ENCODE data around the gene F8.
A peak's percentile ranks its signal among the peaks of the same experiment; 100 is the strongest.
"Not testable (repeated sequence)": the region's sequence is repeated elsewhere in the genome, so short reads cannot be mapped to it uniquely, and the experiment has no call there.

F8 gene

DNA sequence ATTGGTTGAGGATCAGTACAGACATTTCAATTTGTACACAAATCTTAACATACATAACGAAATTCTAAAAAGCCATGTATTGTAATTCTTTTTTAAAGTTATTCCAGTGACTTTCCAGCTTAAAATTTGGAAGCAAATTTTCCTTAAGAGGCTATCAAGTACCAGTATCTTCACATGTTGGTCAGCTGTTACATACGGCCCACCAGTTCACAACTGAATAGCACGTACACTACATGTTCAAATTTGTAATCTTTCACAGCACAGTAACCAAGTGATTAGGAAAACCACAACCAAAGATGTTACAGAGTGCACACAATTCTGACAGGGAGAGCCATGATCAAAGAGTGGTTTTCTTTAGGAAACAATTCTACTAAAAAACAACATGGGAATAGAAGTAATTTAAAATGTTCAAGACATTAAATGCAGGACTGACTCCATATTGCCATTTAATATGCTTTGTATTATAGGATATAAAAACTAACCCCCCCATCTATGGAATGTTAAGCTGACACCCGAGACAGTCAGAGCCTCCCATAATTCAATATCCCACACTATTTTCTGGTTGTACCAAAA is 206.1 kb downstream of the F8 start:
- DNase-seq (ENCODE audit: low spot score): not testable (repeated sequence)

DNA sequence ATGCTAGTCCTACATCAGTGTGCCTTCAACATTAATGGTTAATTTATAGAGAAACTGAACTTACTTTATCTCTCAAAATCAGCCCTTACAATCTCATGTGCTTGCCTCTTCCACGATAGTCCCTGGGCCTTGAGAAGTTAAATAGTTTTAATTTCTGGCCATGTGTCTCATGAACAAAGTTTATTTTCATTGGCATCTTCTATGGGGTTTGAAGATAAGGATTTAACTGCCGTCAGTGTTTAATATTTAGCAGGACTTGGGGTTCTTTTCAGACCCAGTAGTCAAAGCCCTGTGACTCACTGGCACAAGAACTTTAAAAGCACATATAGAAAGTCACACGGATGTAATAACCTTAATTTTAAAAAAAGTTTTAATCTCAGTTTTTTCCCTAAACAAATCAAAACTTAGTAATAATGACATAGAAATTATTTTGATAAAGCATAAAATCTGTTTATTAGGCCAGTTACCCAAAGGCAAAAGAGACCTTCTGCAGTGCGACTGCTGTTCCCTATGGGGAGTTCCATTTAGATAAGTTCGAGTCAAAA is 207.2 kb downstream of the F8 start:
- DNase-seq (ENCODE audit: low spot score): no peak

DNA sequence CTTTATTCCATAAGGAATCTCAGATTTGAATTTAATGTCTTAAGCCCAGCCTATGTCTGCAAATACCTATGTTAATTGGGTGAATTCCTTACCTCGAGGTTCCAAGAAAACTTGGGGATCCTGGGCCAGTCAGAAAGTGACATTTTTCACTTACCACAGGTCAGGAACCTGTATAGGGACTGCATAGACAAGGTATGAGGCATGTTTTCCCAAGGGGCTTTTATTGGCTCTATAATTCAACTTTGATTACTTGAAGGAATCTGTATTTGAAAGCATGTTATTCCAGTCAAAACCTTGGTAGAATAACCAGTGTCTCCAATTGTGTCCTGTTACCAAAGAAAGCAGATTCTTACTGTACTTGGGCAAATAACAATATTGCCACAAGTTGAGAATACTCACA is 208.7 kb downstream of the F8 start:
- no peak for DNase-seq (ENCODE audit: low spot score)

DNA sequence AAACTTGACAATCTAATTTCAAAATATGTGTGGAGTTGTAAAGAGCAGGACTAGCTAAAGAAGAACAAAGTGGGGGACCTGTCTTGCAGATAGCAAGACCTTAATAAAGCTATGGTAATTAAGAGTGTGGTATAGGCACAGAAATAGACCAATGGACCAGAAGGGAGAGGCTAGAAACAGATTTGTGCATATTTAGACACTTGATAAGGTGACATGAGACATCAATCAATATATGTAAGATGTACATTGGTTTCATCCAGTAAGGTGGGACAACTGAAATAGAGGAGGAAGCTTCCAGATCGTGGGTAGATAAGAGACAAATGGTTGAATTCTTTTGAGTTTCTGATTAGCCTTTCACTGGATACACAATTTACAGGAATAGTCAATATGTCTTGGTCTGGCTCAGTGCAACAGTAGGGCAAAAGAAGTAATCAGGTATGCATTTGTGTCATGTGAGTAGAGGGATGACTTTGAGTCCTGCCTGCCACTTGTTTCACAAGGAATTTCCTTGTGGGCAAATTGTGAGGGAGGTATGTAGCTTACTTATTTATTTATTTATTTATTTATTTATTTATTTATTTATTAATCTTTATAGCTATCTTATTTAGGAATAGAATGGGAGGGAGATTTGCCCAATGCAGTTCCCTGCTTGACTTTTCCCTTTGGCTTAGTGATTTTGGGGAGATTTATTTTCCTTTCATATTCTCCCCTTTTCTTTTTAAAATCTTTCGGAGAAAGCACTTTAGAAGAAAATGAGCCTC is 210.0 kb downstream of the F8 start:
- no peak for DNase-seq (ENCODE audit: low spot score)

DNA sequence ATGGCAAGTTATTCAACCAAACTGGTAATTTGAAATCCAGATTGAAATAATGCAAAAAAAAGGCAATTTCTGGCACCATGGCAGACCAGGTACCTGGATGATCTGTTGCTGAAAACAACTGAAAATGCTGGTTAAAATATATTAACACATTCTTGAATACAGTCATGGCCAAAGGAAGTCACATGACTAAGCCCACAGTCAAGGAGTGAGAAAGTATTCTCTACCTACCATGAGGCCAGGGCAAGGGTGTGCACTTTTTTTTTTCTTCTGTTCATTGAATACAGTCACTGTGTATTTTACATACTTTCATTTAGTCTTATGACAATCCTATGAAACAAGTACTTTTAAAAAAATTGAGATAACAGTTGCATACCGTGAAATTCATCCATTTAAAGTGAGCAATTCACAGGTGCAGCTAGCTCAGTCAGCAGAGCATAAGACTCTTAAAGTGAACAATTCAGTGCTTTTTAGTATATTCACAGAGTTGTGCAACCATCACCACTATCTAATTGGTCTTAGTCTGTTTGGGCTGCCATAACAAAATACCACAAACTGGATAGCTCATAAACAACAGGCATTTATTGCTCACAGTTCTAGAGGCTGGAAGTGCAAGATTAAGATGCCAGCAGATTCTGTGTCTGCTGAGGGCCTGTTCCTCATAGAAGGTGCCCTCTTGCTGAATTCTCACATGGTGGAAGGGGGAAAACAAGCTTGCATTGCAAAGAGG is 212.4 kb downstream of the F8 start:
- DNase-seq (ENCODE audit: low spot score): no peak

DNA sequence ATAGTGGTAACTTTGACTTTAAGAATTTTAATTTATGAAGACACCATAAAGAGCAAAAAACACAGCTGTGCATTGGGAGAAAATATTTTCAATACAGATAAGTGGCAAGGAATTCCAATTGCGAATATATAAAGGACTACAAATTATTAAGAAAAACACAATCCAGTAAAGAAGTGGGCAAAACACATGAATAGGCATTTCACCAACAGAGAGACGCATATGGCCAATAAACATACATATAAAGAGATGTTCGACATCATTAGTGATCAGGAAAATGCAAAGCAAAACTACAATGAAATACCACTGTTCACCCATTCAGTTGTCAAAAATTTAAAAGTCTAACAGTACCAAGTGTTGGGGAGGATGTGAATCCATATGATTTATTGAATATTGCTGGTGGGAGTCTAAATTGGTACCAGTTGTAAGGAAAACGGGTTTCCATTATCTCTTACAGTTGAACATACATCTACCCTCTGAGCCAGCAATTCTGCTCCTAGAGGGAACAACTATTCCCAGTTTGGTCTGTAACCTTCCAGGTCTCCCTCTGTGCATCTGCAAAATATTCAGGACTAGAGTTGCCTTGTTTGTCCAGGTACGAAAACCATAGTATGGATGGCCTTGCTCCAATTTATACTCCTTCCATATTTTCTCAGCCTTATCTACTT is 215.6 kb downstream of the F8 start:
- no peak for DNase-seq (ENCODE audit: low spot score)

DNA sequence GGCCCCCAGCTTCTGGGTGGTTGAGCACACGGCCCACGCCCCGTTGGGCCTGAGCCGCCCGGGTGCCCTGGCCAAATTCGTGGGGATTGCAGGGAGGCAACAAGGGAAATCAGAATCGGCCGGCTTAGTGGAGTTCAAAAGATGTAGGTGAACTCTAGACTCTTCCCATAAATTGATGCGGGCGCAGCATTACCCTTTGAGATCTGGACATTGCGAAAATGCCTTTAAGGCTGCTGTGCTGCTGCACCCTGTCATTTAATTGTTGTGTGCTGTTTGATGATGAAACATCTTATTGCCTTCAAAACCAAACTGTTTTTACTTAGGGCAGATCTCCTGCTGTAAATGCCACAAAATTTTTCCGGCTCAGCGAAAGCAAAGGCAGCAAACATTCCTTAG is 216.8 kb downstream of the F8 start:
- DNase-seq (ENCODE audit: low spot score): no peak

DNA sequence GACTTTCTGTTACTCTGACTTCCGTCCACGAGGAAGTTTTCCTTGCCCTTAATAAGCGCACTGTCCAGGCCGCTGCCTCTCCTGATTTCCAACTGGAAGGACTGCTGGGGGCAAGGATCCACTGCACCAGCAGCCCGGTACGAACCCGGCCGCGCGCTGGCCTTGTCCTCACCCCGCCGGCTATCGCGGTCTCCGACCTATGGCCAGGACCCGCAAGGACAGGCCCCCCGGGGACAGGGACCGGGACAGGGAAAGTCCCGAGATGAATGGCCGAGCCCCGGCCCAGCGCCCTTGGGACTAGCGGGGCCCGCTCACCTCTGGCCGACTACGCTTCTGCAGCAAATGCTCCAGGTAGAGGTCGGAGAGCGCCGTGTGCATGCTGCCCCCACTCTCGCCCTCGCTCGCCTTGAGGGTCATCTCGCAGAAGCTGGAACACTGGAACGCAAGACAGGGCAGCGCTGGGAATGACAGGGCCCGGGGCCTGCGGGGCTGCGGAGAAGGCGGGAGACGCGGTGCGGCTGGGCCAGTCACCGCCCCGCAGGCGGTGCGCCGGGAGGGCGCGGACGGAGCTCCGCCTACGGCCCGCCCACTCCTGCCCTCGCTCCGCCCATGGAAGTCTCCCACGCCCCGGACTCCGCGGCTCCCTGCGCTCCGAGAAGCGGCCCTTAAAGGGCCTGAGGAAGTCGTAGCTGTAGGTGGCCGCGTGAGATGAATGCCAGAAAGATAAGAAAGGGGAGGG is 217.4 kb downstream of the F8 start, which contains the start of gene MPP1:
Gene MPP1 (minus strand): TSS at position 529 of the 739 bp plus-strand sequence. CDS start 112 bp downstream, at position 417.
- DNase-seq (ENCODE audit: low spot score): peak; percentile 71

DNA sequence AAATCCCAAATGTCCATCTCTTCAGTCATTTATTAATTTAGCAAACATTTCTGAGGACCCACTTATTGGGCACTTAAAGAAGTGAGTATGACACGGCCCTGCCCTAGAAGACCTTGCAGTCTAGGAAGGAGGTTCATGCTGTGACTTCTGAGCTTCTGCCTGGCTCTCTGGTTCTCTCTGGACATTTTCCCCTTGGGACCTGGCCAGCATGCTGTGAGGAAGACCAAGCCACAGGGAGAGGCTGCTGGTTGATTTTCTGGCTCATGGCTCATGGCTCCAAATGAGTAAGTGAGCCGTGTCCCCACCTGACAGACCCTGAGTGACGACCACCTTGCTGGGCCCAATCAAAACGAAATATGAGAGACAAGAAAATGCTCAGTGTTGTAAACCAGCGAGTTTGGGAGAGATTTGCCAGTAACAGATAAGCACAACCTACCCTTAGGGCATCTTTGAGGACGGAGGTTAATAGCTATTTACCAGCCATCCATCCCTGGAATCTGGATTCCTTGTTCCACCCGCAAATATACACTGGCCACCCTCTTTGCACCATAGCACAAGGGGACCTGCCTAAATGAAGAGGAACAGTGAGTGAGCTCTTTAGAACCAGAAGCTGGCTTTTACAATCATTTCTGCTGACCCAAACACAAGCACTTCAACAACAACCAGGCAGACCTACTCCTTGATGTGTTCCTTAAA is 218.1 kb downstream of the F8 start:
- DNase-seq (ENCODE audit: low spot score): no peak

DNA sequence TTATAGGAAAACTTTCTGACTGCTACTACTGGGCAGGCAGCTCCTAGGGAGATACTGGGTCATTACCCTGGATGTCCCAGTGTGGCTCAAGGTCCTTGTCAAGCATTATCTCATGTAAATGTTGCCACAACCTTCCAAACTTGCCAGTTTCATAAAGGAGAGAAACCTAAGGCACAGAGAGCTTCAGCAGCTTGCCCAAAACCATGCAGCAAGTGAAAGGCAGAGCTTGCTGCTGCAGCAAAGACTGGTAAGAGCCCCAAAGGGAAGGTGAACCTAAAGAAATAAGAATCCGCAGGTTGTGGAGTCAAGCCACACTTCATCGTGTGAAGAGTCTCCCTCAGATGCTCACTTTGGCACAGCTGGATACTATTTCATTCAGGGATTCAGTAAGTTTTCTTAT is 219.6 kb downstream of the F8 start:
- no peak for DNase-seq (ENCODE audit: low spot score)

DNA sequence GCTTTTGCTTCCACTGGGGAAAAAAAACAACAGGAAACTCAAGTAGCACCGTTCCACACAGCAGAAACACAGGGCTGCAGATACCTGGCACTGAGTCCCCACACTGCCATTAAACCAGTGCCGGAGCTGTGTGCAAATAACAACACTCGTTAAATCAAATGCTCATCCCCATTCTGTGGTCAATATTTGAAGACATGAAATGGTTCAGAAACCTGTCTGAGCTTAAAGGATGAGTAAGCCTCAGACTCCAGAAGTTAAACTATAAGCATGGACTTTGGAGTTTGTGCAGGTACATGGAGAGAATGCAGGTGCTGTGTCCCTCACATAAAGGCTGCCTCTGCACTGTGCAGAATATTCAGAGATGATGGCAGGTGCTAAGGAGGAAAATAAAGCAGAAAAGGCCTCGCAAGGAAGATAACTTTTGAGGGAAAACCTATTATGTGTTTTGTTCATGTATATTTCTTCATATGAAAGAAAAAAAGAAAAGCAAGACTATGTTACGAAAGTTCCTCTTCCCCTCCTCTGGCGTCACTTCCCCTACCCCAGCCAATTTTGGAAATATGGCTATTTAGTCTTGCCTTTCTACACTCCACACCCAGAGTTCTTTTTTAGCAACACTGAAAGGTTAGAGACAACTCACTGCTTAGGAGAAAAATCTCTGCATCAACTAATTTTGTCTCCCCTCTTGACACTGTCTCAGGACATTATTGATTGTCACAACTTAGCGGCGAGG is 221.9 kb downstream of the F8 start:
- DNase-seq (ENCODE audit: low spot score): no peak

DNA sequence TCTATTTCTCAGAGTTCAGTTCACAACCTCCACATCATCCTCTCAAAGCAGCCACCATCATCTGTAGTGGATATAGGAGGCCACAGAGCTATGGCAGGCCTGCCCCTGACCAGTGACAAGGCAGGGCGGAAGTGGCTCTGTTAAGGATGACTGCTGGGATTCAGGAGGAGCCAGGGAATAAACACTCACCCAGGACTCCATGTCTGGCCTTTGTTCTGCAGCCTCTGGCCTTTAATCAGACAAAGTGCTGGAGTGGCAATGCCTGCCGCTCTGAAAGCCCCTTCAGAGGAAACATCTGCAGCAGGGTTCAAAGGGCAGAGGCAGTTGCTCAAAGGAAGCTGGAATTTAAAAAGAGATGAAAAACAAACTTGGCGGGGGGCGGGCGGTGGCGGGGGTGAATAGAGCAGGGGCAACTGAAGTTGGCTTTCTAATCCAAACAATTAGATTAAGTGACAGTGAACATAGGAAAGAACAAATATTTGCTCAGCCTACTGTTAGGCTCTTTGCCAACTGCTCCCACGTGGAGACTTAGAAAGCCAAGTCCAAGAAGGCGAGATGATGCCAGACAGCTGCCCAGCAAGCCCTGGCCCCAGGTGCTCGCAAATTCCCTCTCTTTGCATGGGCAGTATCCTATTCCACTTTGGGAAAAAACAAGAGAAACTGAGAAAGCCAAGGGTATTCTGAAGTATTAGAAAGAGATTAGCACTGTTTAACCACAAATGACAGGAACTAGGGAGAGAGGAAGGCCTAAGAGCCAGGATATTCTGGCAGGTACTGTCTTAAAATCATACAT is 222.8 kb downstream of the F8 start:
- no peak for DNase-seq (ENCODE audit: low spot score)

DNA sequence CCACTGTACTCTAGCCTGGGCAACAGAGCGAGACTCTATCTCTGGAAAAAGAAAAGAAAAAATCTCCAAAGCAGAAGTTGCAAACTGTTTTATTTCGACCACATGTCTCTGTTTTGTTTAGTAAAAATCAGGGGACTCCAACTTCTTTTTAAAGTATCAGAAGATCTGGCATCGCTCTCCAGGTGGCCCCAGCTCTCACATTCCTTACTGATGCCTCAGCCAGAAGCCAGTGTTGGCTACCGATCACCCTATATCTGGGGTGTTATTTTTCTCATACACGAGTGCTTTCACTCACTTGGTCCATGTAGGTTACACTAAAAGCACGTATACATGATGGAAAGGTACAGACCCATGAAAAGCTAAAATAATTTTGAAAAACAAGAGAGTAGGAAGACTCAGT is 225.5 kb downstream of the F8 start:
- no peak for DNase-seq (ENCODE audit: low spot score)

DNA sequence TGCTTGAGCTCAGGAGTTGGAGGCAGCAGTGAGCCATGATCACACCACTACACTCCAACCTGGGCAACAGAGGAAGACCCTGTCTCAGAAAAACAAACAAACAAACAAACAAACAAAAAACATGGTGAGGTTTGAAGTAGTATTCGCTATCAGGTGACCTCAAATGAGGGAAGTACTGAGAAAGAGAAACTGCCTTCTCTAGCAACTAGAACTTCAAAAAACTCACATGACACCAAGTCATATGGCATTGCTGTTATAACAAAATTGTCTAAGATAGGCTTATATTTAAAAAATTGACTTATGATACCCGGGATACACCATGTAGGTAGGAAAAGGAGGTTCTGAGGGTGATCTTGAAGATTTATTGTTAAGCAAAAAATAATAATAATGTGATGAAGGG is 227.5 kb downstream of the F8 start:
- DNase-seq (ENCODE audit: low spot score): no peak

DNA sequence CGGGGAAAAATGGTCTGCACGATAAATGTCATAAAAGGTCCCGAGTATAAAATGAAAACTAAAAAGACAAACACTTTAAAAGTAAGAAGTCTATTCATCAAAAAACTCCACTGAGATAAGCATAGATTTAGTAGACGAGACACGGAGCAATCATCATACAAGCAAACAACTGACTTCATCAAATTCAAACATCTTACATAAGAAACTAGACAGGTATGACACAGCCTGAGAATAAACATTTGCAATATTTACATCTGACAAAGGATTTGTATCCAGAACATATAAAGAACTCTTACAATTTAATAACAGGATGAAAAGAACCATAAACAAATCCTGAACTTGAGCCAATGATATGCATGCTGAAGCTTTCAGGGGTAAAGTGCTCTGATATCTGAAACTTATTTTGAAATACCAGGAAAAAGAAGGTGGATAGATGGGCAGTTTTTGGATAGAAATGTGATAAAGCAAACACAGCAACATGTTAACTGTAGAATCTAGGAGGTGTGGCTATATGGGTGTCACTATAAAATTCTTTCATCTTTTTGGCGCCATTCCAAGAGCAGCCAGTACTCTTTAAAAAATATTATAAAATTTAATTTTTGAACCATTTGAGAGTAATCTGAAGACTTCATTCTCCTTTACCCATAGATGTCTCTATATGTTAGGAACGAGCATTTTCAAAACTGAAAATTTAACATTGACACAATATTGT is 229.3 kb downstream of the F8 start:
- DNase-seq (ENCODE audit: low spot score): no peak

DNA sequence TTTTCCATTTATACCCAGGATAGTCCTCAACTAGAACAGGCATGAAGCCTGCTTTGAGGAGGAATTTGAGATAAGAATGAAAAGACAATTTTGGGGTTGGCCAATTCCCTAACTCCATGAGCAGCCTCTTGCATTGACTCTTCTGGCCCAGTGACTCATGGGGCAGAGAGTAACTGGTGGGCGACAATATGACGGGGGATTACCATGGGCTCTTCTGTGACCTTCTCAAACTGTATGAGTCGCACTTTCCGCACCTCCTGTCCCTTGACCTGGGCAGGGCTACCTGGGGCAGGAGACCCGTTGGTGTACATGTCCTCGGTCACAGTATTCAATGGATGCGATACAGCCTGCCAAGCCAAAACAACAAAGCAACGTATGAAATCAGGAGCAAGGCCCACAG is 230.6 kb downstream of the F8 start:
- DNase-seq (ENCODE audit: low spot score): no peak

DNA sequence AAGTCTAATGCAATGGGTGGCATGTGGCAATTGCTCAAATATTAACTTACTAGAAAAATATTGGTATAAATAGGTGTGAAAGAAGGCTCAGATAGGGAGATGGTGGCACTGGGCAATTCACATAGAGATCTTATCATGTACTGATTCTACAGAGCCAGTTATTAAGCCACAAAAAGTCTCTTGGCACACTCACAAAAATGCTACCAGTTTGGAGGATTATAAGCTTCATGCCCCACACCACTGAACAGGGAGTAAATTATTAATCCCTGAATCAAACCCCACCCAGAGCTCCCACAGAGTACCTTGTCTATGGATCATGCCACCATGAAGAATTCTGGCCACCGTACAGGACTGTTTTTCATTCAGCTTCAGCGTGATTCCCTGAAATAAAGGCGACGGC is 231.1 kb downstream of the F8 start:
- no peak for DNase-seq (ENCODE audit: low spot score)

Measured in SK-N-DZ (cell line).